ENCODE results near the gene PEF1.
"Not testable (repeated sequence)": the region's sequence is repeated elsewhere in the genome, so short reads cannot be mapped to it uniquely, and the experiment has no call there.

PEF1 gene

DNA sequence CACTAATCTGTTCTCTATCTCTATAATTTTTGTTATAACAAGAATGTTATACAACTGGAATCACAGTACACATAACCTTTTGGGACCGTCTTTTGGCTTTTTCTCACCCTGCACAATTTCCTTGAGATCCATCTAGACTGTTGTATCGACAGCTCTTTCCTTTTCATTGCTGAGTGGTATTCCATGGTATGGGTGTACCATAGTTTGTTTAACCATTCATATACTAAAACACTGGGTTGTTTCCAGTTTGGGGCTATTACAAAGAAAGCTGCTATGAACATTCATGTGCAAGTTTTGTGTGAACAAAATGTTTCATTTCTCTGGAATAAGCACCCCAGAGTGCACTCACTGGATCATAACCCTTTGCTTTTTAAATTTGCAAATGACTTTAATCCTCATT is 42.6 kb downstream of the PEF1 start:
- DNase-seq, result no peak

DNA sequence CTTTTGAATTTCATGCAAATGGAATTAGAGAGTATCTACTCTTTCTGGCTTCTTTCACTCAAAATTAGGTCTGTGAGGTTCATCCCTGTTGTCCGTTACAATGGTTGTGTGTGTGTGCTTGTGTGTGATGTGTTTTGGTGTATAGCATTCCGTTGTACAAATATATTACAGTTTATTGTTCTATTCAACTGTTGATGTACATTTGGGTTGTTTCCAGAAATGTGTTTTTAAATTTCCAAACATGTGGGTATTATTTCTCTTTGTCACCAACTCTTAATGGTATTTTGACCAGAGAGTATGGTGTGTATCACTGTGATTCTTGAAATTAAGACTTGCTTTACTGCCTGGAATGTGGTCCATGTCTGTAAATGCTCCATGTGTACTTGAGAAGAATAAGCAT is 44.0 kb downstream of the PEF1 start:
- no peak for DNase-seq

DNA sequence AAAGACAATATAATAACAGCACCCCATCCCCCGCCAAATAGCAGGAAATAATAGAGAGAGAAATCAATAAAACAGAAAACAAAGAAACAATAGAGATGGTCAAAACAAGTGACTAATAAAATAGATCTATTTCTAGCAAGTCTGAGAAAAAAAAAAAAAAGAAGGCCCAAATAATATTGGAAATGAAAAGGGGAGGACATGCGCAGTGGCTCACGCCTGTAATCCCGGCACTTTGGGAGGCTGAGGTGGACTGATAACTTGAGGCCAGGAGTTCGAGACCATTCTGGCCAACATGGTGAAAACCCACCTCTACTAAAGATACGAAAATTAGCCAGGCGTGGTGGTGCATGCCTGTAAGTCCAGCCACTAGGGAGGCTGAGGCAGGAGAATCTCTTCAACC is 45.7 kb downstream of the PEF1 start:
- no peak for DNase-seq

DNA sequence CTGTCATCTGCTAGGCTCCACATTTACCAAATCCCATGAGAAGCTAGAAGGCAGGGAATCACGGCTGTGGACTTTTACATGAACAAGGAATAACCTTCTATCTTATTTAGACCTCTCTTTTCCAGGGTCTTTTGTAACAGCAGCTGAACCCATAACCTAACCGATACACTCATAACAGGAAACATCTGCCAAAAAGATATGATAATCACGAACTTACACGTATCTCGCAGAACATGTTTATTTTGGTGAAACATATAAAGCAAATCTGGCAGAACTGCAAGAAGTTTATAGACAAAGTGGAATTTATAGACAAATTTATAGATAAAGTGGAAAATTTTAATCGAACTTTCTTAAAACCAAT is 48.0 kb downstream of the PEF1 start:
- DNase-seq, result no peak

DNA sequence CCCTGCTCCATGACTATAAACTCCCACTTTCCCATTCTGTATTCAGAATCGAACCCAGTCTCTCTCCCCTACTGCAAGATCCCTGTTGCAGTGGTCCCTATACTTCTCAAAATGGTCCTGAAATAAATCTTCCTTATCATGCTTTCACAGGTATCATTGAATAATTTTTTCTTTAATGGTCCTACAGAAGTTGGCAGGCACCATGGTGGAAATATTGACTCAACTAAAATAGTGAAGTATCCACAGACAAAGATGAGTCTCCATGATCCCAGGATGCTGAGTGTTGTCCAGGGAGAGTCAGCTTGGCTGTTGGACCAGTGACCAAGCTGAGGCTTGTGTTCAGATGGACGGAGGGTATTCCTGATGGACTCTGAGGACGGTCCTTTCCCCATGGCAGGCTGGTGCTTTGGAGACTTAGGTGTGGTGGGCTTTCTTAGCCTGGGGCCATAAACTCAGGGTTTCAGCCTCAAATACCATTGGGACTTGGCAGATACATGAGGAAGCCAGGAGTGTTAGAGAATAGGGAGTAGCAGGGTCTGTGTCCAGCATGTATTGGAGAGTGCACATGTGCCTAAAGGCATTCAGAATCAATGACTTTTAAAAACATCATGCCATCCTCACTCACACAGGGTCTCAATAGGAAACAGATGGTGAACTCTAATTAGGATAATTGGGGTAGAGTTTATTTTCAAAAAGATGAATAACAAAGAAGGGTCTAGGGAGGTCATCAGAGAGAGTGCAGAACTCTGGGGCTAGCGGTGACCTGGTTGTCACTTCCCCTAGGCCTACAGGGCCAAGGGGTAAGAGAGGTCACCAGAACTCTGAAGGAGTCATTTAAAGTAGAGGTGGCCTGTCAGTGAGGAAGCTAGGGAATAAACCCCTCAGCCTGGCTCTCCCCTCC is 48.6 kb downstream of the PEF1 start:
- DNase-seq, result no peak

DNA sequence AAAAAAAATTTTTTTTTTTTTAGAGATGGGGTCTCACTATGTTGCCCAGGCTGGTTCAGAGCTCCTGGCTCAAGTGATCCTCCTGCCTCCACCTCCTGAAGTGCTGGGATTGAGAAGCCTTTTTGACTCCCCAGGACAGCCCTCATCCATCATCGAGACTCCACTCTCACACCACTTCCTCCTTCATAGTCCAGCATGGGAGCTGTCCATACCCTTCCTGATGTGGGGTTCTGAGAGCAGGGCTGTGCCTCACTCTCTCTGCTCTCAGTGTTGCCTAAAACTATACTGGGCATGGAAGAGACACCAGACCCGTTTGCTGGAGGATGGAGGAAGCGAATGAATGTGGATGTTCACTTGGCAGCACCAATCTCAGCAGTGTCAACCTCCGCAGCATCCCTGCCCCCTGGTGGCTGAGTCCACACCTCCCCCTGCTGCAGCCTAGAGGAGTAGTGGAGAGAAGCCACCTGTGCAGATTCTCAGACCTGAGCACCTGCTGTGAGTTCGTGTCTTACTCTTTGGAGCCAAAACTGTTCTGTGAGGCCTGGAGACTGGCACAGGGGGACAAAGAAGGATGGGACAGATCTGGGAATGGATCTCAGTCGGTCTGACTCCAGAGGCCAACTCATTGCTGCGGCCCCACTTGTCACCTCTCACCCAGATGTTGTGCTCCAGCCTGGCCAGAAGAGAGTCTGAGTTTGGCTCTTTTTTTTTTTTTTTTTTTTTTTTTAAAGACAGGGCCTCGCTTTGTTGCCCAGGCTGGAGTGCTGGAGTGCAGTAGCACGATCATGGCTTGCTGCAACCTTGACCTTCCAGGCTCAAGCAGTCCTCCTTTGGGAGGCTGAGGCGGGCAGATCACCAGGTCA is 50.7 kb downstream of the PEF1 start:
- DNase-seq, result peak; percentile 61 to 78

DNA sequence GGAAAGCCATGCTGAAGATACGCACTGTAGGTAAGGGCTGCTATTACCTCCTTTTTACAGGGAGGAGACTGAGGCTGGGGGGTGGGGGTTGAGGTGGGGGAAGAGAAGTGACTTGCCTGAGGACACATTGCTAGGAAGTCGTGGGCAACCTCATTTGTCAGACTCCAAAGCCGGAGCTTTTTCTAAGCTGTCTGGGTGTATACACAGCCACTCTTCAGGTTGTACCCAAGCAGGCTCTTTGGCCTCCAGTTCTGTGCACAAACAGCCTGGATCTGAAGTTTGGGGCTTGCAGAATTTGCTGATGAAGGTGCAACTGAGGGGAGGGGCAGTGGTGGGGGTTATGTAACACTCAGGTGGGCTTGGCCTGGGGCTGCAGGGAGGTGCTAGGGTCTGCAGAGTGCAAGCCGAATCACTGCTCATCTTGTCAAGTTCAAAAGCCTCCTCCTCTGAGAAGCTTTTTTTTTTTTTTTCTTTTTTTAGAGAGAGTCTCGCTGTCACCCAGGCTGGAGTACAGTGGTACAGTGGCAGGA is 51.5 kb downstream of the PEF1 start:
- no peak for DNase-seq

DNA sequence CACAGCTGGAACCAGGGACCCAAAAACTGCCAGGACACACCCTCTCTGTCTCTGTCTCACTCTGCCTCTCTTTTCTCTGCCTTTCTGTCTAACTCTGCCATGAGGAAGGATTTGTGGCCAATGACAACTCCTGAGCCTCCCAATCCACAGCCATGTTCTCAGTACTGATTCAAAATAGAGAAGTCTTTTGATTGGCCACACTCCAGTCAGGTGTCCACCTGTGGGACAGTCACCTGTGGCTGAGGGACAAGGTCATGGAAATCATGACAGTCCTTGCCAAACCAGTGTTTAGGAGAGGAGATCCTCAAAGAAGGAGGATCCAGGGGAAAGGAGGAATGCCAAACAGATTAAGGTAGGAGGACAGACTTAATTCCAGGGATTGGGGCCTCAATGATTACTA is 52.5 kb downstream of the PEF1 start:
- no peak for DNase-seq

DNA sequence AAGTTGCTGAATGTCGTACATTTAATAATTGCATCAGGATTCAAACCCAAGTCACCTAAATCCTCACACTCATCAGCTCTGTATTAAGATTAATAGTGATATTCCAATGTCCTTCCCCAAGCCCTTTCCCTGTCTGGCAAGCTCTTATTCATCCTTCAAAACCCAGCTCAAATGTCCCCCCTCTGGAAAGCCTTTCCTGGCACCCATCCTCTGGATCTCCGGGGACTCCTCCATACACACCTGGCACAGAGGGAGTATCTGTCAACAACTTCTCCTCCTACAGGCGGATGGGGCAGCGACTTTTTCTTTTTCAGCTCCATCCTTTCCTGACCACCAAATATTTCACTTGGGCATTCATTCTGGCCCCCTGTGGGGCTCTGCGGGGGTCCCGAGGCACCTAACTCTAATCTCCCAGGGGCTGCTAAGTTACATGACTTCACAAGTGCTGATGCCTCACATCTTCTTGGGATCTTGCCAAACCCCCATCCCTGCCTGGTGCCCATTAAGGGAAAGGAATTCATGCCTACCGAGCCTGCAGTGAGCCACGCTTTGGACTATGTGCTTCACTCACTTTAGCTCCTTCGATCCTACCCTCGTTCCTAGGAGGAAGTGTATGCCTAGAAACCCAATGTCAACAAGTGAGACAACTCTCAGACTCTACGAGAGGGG is 53.1 kb downstream of the PEF1 start:
- DNase-seq, result no peak

DNA sequence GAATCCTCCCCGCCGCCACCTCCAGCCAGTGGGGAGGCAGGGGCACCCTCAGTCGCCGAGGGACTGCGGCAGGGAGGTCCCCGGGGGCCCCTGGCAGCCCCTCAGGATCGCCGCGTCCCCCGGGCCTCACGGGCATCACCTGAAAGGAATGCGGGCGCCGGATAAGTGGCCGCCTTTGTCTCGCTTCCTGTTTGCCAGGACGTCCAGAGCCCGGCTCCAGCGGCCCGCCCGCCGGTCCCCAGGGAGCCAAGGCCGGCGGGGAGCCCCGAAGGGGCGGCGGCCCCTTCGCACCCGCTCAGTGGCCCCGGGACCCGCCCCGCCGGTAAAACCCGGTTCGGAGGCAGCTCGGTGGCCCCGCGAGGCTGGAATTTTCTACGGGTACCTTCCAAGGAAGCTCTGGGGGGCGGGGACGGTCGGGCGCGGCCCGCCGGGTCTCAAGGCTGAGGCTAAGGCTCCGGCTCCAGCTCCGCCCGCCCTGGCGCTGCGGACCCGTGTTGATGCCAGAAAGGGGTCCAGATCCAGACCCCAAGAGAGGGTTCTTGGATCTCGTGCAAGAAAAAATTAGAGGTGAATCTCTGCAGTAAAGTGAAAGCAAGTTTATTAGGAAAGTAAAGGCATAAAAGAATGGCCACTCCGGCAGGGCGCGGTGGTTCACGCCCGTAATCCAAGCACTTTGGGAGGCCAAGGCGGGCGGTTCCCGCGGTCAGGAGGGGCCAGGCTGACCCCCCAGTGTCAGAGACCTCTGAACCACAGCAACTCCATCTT is 55.7 kb downstream of the PEF1 start:
- DNase-seq, result no peak

DNA sequence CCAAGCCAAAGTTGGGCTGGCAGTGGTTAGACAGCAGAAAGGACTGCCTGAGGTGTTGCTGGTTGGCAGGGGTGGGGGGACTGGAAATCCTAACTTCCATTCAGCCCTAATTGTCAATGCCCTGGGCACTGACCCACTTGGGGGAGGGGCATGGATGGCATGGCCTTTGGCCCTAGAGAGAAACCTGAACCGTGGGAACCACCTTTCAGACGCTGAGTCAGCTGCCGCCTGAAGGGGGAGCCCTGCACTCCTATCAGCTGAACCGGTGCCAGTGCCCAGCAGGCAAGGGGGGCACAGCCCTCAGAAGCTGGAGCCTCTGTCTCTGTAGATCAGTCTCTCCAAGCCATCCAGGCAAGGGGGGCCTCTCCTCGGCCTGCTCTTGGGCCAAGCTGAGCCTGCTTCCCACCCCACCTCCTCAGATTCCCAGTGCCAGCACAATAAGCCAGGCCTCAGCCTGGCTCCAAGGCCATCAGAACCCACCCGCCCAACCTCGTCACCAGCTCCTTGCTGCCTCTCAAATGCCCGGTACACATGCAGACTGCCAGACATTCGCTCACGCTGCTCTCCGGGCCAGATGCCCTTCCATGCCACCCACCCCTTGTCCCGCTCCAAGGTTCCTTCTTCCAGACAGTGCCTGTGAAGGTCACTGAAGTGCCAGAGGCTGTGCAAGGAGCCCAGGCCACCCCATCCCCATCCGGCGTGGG is 56.8 kb downstream of the PEF1 start:
- DNase-seq, result peak; percentile 56 to 63

DNA sequence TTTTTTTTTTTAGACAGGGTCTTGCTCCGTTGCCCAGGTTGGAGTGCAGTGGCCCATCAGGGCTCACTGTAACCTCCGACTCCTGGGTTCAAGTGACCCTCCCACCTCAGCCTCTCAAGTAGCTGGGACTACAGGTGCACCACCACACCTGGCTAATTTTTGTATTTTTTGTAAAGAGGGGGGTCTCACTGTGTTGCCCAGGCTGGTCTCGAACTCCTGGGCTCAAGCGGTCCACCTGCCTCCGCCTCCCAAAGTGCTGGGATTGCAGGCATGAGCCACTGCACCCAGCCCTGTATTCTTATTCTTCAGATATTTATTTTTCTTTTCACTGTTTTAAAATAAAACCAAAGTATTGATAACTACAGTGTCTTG is 57.4 kb downstream of the PEF1 start:
- DNase-seq, result not testable (repeated sequence)

DNA sequence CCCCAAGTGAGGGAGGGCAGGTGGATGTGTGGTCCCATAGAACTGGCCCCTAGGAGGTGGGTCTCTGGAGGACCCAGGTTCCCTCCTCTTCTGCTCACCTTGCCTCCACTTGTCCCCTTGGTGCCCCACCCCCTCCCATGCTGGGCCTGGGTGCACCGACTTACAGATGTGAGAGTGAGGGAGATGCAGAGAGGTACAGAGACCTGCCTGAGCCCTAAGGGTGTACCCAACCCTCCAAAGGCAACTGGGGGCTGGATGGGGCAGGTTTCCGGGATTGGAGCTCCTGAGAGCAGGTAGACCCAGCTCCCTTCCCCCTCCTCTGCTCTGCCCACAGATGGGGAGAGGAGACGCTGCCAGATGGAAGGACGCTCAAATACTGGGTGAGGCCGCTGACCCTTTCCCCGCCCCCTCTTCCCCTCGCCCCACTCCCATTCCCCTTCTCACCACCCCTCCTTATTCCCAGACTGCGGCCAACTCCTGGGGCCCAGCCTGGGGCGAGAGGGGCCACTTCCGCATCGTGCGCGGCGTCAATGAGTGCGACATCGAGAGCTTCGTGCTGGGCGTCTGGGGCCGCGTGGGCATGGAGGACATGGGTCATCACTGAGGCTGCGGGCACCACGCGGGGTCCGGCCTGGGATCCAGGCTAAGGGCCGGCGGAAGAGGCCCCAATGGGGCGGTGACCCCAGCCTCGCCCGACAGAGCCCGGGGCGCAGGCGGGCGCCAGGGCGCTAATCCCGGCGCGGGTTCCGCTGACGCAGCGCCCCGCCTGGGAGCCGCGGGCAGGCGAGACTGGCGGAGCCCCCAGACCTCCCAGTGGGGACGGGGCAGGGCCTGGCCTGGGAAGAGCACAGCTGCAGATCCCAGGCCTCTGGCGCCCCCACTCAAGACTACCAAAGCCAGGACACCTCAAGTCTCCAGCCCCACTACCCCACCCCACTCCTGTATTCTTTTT is 58.0 kb downstream of the PEF1 start:
- DNase-seq, result no peak

DNA sequence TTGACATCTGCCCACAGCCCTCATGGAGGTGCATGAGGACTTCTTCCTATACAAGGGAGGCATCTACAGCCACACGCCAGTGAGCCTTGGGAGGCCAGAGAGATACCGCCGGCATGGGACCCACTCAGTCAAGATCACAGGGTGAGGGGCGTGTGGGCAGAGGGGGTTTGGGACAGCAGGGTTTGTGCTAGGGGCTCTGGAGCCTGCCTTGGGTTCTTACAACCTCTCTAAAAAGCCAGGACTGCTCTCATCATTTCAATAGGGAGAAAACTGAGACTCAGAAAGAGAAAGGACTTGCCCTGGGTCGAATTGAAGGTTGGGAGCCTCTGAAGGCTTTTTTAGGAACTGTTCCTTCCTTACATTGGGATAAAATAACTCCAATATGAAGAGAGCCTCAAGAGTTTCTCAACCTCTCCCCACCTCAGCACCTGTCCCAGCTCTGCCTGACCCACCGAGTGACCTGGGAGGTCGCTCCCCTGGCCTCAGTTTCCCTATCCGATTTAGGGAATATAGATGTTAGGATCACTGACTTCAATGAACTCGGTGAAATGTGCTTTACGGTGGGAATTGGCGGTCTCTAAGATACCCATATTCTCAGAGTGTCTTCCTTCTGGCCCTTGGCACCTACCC is 58.8 kb downstream of the PEF1 start:
- DNase-seq, result no peak

DNA sequence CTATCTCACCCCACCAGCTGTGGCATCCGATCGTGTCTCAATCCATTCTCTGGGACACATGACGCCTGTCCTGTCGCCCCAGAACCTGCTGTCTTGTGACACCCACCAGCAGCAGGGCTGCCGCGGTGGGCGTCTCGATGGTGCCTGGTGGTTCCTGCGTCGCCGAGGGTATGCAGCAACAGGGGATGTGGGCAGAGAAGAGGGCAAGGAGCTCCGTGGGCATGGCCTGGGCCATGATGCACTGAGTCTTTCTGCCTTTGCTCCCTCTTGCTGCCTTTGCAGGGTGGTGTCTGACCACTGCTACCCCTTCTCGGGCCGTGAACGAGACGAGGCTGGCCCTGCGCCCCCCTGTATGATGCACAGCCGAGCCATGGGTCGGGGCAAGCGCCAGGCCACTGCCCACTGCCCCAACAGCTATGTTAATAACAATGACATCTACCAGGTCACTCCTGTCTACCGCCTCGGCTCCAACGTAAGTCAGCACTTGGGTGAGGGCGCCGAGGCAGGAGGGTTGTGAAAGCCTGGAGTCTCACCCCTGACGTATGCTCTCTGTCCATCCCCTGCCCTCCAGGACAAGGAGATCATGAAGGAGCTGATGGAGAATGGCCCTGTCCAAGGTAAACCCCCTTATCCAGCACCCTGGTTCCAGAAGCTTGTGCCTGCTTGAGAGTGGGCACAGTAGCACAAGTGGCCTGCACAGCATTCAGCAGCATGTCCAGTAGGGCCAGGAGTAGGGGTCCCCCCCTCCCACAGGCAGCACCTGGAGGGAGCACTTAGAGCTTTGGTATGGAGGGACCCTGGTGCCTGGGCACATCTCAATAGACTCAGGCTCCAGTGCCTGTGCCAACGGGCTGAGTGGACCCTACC is 59.6 kb downstream of the PEF1 start:
- DNase-seq, result no peak

DNA sequence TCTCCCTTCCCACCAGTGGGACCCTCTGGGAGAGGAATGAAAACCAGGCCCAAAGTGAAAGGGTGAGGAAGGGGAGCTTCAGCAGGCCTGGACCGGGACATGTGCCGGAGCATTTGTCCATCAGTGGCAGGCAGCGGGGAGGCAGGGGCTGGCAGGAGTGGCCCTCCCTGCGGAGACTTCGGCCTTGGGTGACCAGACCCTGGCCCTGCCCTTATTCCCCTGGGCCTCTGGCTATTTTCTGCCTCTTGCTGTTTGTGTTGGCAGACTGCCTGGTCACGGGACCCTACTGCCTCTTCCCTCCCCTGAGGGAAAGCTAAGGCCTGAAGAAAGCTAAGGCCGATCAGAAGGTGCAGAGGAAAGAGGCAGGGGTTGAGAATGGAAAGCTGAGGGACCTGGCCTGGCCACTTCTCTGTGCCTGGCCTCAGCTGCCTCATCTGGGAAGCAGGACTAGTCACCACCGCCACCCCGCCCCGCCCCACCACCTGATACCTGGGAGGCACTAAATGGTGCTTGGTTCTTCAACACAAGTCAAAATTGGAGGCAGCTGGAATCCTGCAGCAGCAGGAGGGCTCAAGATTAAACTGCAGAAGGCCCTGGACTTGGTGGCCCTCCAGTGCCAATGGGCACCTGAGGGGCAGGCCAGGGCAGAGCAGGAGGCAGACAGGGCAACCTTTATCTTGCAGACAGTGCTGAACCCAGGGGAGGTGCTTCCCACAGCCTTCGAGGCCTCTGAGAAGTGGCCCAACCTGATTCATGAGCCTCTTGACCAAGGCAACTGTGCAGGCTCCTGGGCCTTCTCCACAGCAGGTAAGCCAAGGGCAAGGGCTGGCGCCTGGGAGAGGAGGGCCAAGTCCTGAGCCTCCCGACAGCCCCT is 60.4 kb downstream of the PEF1 start:
- DNase-seq, result no peak

DNA sequence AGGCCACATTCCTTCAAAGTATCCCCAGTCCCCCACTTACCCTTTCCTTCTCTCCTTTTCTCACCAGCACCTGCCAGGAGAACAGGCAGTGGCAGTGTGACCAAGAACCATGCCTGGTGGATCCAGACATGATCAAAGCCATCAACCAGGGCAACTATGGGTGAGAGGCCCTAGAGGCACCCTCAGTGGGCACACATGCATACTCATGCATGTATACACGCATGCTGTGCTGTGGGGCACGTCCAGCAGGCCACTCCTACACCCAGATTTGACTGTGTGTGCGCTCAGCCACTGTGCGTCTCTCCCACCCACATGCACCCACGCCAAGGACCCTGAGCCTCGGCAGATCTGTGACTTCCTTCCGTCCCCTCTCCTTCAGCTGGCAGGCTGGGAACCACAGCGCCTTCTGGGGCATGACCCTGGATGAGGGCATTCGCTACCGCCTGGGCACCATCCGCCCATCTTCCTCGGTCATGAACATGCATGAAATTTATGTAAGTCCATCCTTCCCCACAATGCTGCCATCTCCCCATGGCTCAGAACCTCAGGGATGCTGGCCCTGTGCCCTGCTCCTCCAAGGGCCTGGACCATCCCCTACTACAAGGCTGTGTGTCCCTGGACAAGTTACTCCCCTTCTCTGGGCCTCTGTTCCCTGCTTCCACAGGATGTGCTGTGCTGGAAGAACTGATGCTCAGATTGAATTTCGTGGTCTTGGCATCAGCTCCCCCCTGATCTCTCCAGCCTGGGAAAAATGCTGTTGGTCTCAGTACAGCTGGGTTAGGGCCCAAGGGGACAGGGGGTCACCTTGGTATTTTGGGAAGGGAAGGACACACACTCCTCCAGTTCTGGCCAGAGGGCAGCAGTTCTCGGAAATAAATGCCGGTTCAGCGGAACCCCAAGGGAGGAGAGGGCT is 61.3 kb downstream of the PEF1 start:
- no peak for DNase-seq

Data from stimulated activated CD4-positive, alpha-beta T cell treated with anti-CD3 and anti-CD28 coated beads, Interleukin-2, amount 100 ng/mL, for 24 hours (primary cell).